Transverse colon (tissue), 4 donors: ENCODE results near the gene GBP6. TPM values are rescaled to one million over a fixed set of nuclear protein-coding genes. Genes with fewer than 3 reads are reported as not detected.
"Not testable (repeated sequence)": the region's sequence is repeated elsewhere in the genome, so short reads cannot be mapped to it uniquely, and the experiment has no call there.

Source experiments
- DNase-seq: peaks from one replicate; pipeline ENCODE4 v3.0.0-alpha.2; 2019
- H3K27ac ChIP-seq, 4 donors: fragments of 200-600 bp; sonication (generic); 2 replicates each; pipeline ENCODE4 v1.5.1; 2016 to 2018; ENCODE audit warnings: inconsistent platforms in 4 of 4
- H3K27me3 ChIP-seq: fragments of 200-600 bp; sonication (generic); 2 replicates; pipeline ENCODE4 v1.5.1; 2017; ENCODE audit warnings: inconsistent platforms
- H3K36me3 ChIP-seq, 4 donors: fragments of 200-600 bp; sonication (generic); 2 replicates each; pipeline ENCODE4 v1.5.1; 2017 to 2019; ENCODE audit warnings: inconsistent platforms in 4 of 4
- H3K4me1 ChIP-seq, 4 donors: fragments of 200-600 bp; sonication (generic); 2 replicates each; pipeline ENCODE4 v1.5.1; 2017 to 2020; ENCODE audit warnings: inconsistent platforms in 4 of 4
- H3K4me3 ChIP-seq, 4 donors: fragments of 200-600 bp; sonication (generic); 1 replicate in 1 of 4; 2 replicates in 3 of 4; pipeline versions ENCODE4 v1.5.1 to v1.6.1; 2017 to 2019; ENCODE audit warnings: inconsistent platforms in 4 of 4
- H3K9me3 ChIP-seq, 2 donors: fragments of 200-600 bp; sonication (generic); 2 replicates each; pipeline ENCODE4 v1.5.1; 2017 to 2019; ENCODE audit warnings: inconsistent platforms in 2 of 2
- CTCF ChIP-seq, 5 experiments: fragments of 200-600 bp in 3 of 5; fragments of 450-650 bp in 2 of 5; sonication (generic) in 3 of 5; IDR thresholded peaks; 1 replicate in 2 of 5; 2 replicates in 3 of 5; pipeline ENCODE4 v1.5.1; 2016 to 2017; ENCODE audit warnings: antibody characterized with exemption in 5 of 5, inconsistent platforms in 3 of 5, mild to moderate bottlenecking in 2 of 5, moderate library complexity in 1 of 5
- EP300 ChIP-seq: sonication (generic); formaldehyde crosslinking; IDR thresholded peaks from one replicate; pipeline ENCODE4 v1.6.1; 2017; ENCODE audit warnings: antibody characterized with exemption, low read depth
- POLR2A ChIP-seq: fragments of 450-650 bp; IDR thresholded peaks from one replicate; pipeline ENCODE4 v1.6.1; 2016; ENCODE audit warnings: antibody characterized with exemption, mild to moderate bottlenecking, moderate library complexity
- POLR2AphosphoS5 ChIP-seq, 3 donors: sonication (generic); formaldehyde crosslinking; IDR thresholded peaks; one replicate each; pipeline ENCODE4 v1.6.1; 2016; ENCODE audit warnings: antibody characterized with exemption in 3 of 3
- WGBS, 2 donors: methylation state at CpG; one replicate each; pipeline ENCODE4 v1.1.5; 2018; ENCODE audit warnings: low coverage in 1 of 2; 5-methylcytosine and 5-hydroxymethylcytosine counted together
- in situ Hi-C, 4 donors: fragments of 200-750 bp; cut with MboI; loops; one replicate each; pipeline versions ENCODE4 v1.15.0 to v1.15.1; 2017; ENCODE audit warnings: low sequenced_read_pairs in 3 of 4, low pct_ligation_motif_present in 1 of 4, low pct_unique_long_range_greater_than_20kb in 1 of 4
- intact Hi-C: fragments of 100-400 bp; cut with DNase I; formaldehyde crosslinking; loops from one replicate; pipeline ENCODE4 v1.15.1; 2023; ENCODE audit warnings: low total_unique reads
- total RNA-seq, 4 donors: library from RNA; depleted of rRNA; stranded (reverse); fragments of >200 nt; gene quantifications; one replicate each; pipeline ENCODE4 v1.1.0, GENCODE V29; 2016

GBP6 gene
- total RNA-seq, 4 donors from 2014 or later, result not detected

- intact Hi-C loops, result no loop called here
- H3K27ac ChIP-seq, result no peak overlapping the region
- H3K4me3 ChIP-seq, result no peak overlapping the region
- in situ Hi-C loops, result loop anchor here in 3 of 4 donors (5.0 to 25.0 kb wide), 3 partner anchors 274 to 359 kb away; partner anchors contain the start of gene GBP3 (in 1 of the 3)
- H3K4me1 ChIP-seq, result peaks cover 0 to 19% (median 0%) of the 10 kb centered on the region in 4 donors
- TF ChIP-seq CTCF (IDR thresholded peaks at IDR 0.05) (no peak), POLR2A (no peak), POLR2AphosphoS5 (IDR thresholded peaks at IDR 0.05) (no peak), EP300 (no peak)
- no peak for DNase-seq
- no peaks in the 10 kb centered on the region for H3K36me3 ChIP-seq
- H3K9me3 ChIP-seq, result no peaks in the 10 kb centered on the region
- 81 to 90% methylated on average over 2 to 3 of the region's 3 CpGs for WGBS, 2 donors
- no peaks in the 10 kb centered on the region for H3K27me3 ChIP-seq
Measured at GRCh38 chr1:89361681-89362080, 2.2 kb upstream of the GBP6 start.

GRCh38 chr1:89363196-89363595 is 663 bp upstream of the GBP6 start:
- Histone ChIP-seq H3K9me3 (no peaks in the 10 kb centered on the region), H3K36me3 (no peaks in the 10 kb centered on the region), H3K4me3 (no peak overlapping the region), H3K4me1 (peaks cover 0 to 14% (median 0%) of the 10 kb centered on the region in 4 donors), H3K27me3 (no peaks in the 10 kb centered on the region), H3K27ac (no peak overlapping the region)
- 43 to 50% methylated on average over 1 of the region's 1 CpG for WGBS, 2 donors
- no peak for TF ChIP-seq POLR2AphosphoS5 (IDR thresholded peaks at IDR 0.05)
- TF ChIP-seq POLR2A, result no peak
- in situ Hi-C loops, result loop anchor here in 3 of 4 donors (5.0 to 25.0 kb wide), 3 partner anchors 276 to 361 kb away; partner anchors contain the start of gene GBP3 (in 1 of the 3)
- no peak for DNase-seq
- intact Hi-C loops, result no loop called here

DNA sequence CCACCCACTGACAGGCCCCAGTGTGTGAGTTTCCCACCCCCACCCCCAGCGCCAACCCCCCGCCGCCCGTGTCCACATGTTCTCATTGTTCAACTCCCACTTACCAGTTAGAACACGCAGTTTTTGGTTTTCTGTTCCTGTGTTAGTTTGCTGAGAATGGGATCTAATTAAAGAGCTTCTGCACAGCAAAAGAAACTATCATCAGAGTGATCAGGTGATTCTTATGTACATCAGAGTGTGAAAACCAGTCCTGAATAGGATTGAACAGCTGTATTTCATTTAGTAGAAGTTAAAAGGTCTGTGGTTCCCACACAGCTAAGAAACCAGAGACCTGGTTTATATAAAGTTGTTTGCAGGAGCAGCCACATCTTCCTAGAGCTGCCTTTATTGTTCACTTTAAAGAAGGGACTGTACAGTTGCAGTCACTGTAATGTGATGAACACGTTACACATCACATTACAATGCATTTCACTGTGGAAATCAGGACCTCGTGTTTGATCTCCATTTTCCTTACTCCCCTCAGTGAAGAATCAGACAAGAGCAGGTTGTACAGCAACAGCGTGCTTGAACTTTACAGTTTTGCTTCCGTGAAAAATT is 1.2 kb downstream of the GBP6 start:
- in situ Hi-C loops (loop anchor here in 3 of 4 donors (5.0 to 25.0 kb wide), 3 partner anchors 278 to 363 kb away; partner anchors contain the start of gene GBP3 (in 1 of the 3)), intact Hi-C loops (no loop called here)
- no peak for DNase-seq
- H3K4me3 ChIP-seq, result no peak overlapping the region
- H3K36me3 ChIP-seq, result no peaks in the 10 kb centered on the region
- H3K27ac ChIP-seq, result no peak overlapping the region
- WGBS, 2 donors, result 83 to 85% methylated on average over 9 of the region's 9 CpGs
- H3K27me3 ChIP-seq, result no peaks in the 10 kb centered on the region
- H3K4me1 ChIP-seq, result peaks cover 0 to 8% (median 0%) of the 10 kb centered on the region in 4 donors
- H3K9me3 ChIP-seq, result no peaks in the 10 kb centered on the region
- TF ChIP-seq EP300, result no peak
- TF ChIP-seq CTCF (IDR thresholded peaks at IDR 0.05), result no peak
- no peak for TF ChIP-seq POLR2A
- no peak for TF ChIP-seq POLR2AphosphoS5 (IDR thresholded peaks at IDR 0.05)

DNA sequence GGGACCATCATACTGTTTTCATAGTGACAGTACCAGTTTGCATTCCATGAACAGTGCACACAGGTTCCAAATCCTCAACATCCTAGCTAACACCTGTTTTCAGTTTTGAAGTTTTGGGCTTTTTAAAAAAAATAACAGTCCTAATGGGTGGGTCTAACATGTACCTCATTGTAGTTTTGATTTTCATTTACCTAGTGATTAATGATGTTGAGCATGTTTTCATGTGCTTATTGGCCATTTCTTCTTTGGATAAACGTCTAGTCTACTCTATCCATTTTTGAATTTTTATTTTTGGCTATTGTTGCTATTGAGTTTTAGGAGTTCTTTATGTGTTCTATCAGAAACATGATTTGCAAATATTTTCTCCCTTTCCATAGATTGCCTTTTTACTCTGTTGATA is 3.4 kb downstream of the GBP6 start:
- no peaks in the 10 kb centered on the region for H3K9me3 ChIP-seq
- no peak overlapping the region for H3K27ac ChIP-seq
- no peak overlapping the region for H3K4me3 ChIP-seq
- H3K4me1 ChIP-seq, result peaks cover 0 to 8% (median 0%) of the 10 kb centered on the region in 4 donors
- no peaks in the 10 kb centered on the region for H3K36me3 ChIP-seq
- in situ Hi-C loops, result loop anchor here in 2 of 4 donors (25.0 kb wide), 2 partner anchors 280 to 355 kb away; partner anchors contain the start of gene GBP3 (in 1 of the 2)
- DNase-seq, result no peak
- H3K27me3 ChIP-seq, result no peaks in the 10 kb centered on the region
- WGBS, 2 donors, result 56 to 57% methylated on average over 1 of the region's 1 CpG
- no peak for TF ChIP-seq POLR2AphosphoS5 (IDR thresholded peaks at IDR 0.05)
- intact Hi-C loops, result no loop called here

GRCh38 chr1:89369331-89369730 is 5.5 kb downstream of the GBP6 start:
- Histone ChIP-seq H3K4me3 (no peak overlapping the region), H3K9me3 (no peaks in the 10 kb centered on the region), H3K36me3 (no peaks in the 10 kb centered on the region), H3K27ac (no peak overlapping the region), H3K4me1 (no peaks in the 10 kb centered on the region), H3K27me3 (no peaks in the 10 kb centered on the region)
- TF ChIP-seq EP300 (no peak), POLR2A (no peak), CTCF (IDR thresholded peaks at IDR 0.05) (no peak), POLR2AphosphoS5 (IDR thresholded peaks at IDR 0.05) (no peak)
- no peak for DNase-seq
- in situ Hi-C loops, result loop anchor here in 2 of 4 donors (25.0 kb wide), 2 partner anchors 282 to 357 kb away; partner anchors contain the start of gene GBP3 (in 1 of the 2)
- WGBS, 2 donors, result 91 to 100% methylated on average over 2 to 8 of the region's 8 CpGs
- intact Hi-C loops, result no loop called here

- WGBS, 2 donors, result 87 to 92% methylated on average over 4 of the region's 4 CpGs
- H3K36me3 ChIP-seq, H3K9me3 ChIP-seq, intact Hi-C loops, H3K4me3 ChIP-seq, H3K4me1 ChIP-seq, H3K27ac ChIP-seq, DNase-seq, H3K27me3 ChIP-seq: not testable (repeated sequence)
- in situ Hi-C loops, result loop anchor here in 2 of 4 donors (25.0 kb wide), 2 partner anchors 287 to 362 kb away; partner anchors contain the start of gene GBP3 (in 1 of the 2)
Measured at GRCh38 chr1:89373810-89374209, 10.0 kb downstream of the GBP6 start.
